T47D (cell line): ENCODE data around the gene RPAP2.
A peak's percentile ranks its signal among the peaks of the same experiment; 100 is the strongest.
"Not testable (repeated sequence)": the region's sequence is repeated elsewhere in the genome, so short reads cannot be mapped to it uniquely, and the experiment has no call there.

ENCODE experiments used
- DNase-seq, 2 experiments: peaks; one replicate each; pipeline versions ENCODE4 v3.0.0 to v3.0.0-alpha.2; 2011 to 2012; ENCODE audit warnings: low read depth in 1 of 2, low spot score in 1 of 2
- JUND ChIP-seq: IDR thresholded peaks from 2 replicates; pipeline ENCODE4 v1.6.1; 2012; ENCODE audit warnings: low read depth
- in situ Hi-C: cut with HindIII; loops from 2 replicates; pipeline ENCODE4 v1.10.0; 2016; ENCODE audit warnings: low sequenced_read_pairs, low pct_unique_long_range_greater_than_20kb

Gene RPAP2

GRCh38 chr1:92367496-92367895 is 68.6 kb downstream of the RPAP2 start:
- TF ChIP-seq JUND: no peak
- no peak for DNase-seq
- in situ Hi-C loops: no loop called here

- no peak for DNase-seq
- in situ Hi-C loops: no loop called here
- TF ChIP-seq JUND: no peak
Measured at GRCh38 chr1:92372164-92372563, 73.3 kb downstream of the RPAP2 start.

GRCh38 chr1:92374223-92374622 is 75.4 kb downstream of the RPAP2 start:
- DNase-seq: no peak
- in situ Hi-C loops: no loop called here
- TF ChIP-seq JUND: no peak

- in situ Hi-C loops: no loop called here
- DNase-seq: no peak
- no peak for TF ChIP-seq JUND
Measured at GRCh38 chr1:92376345-92376744, 77.5 kb downstream of the RPAP2 start.

- in situ Hi-C loops: not testable (repeated sequence)
Measured at GRCh38 chr1:92377991-92378390, 79.1 kb downstream of the RPAP2 start.

GRCh38 chr1:92380867-92381266 is 82.0 kb downstream of the RPAP2 start:
- in situ Hi-C loops: no loop called here
- no peak for TF ChIP-seq JUND
- DNase-seq: no peak

More at GRCh38 chr1:92377991-92378390, 79.1 kb downstream of the RPAP2 start:
- not testable (repeated sequence) for DNase-seq

- in situ Hi-C loops, DNase-seq: not testable (repeated sequence)
Measured at GRCh38 chr1:92393966-92394365, 95.1 kb downstream of the RPAP2 start.

GRCh38 chr1:92398519-92398918 is 99.7 kb downstream of the RPAP2 start:
- in situ Hi-C loops: no loop called here

GRCh38 chr1:92399076-92399475 is 100.2 kb downstream of the RPAP2 start:
- in situ Hi-C loops: no loop called here
- DNase-seq: no peak
- TF ChIP-seq JUND: no peak

More at GRCh38 chr1:92398519-92398918, 99.7 kb downstream of the RPAP2 start:
- no peak for TF ChIP-seq JUND
- DNase-seq: no peak

- peak in 1 of 2 experiments; percentile 6 for DNase-seq
- no peak for TF ChIP-seq JUND
- in situ Hi-C loops: no loop called here
Measured at GRCh38 chr1:92404661-92405060, 105.8 kb downstream of the RPAP2 start.

- TF ChIP-seq JUND: no peak
- in situ Hi-C loops: no loop called here
- no peak for DNase-seq
Measured at GRCh38 chr1:92408825-92409224, 110.0 kb downstream of the RPAP2 start.

GRCh38 chr1:92409946-92410549 is 111.2 kb downstream of the RPAP2 start:
- DNase-seq: no peak
- in situ Hi-C loops: no loop called here
- no peak for TF ChIP-seq JUND

GRCh38 chr1:92410706-92411105 is 111.8 kb downstream of the RPAP2 start:
- TF ChIP-seq JUND: no peak
- in situ Hi-C loops: no loop called here
- no peak for DNase-seq

GRCh38 chr1:92411511-92411910 is 112.7 kb downstream of the RPAP2 start:
- in situ Hi-C loops: no loop called here
- TF ChIP-seq JUND: no peak
- peak in 1 of 2 experiments; percentile 12 for DNase-seq
